HG03097 (cell line): ENCODE data around the gene TDRKH.
"Not testable (repeated sequence)": the region's sequence is repeated elsewhere in the genome, so short reads cannot be mapped to it uniquely, and the experiment has no call there.

ENCODE experiments used
- ATAC-seq: cut with Tn5 transposase; IDR thresholded peaks from one replicate; pipeline ENCODE4 v1.9.1; 2021; ENCODE audit not compliant: unreplicated experiment, low FRiP score

Gene TDRKH

GRCh38 chr1:151803915-151804314, 13.6 kb upstream of the TDRKH start:
- ATAC-seq = no peak

- ATAC-seq = no peak
Measured at GRCh38 chr1:151803164-151803563, 12.9 kb upstream of the TDRKH start.

GRCh38 chr1:151802372-151802771, 12.1 kb upstream of the TDRKH start:
- no peak for ATAC-seq

- no peak for ATAC-seq
Measured at GRCh38 chr1:151801846-151802245, 11.5 kb upstream of the TDRKH start.

- no peak for ATAC-seq
Measured at GRCh38 chr1:151801310-151801820, 11.1 kb upstream of the TDRKH start.

- ATAC-seq = no peak
Measured at GRCh38 chr1:151800830-151801229, 10.5 kb upstream of the TDRKH start.

GRCh38 chr1:151799179-151800022, 9.1 kb upstream of the TDRKH start:
- ATAC-seq = no peak

- no peak for ATAC-seq
Measured at GRCh38 chr1:151798571-151798970, 8.3 kb upstream of the TDRKH start.

GRCh38 chr1:151790940-151791651, 796 bp upstream of the TDRKH start:
- ATAC-seq = no peak

GRCh38 chr1:151787689-151788088, 2.6 kb downstream of the TDRKH start:
- ATAC-seq = no peak

- no peak for ATAC-seq
Measured at GRCh38 chr1:151783796-151784195, 6.5 kb downstream of the TDRKH start.

GRCh38 chr1:151782741-151783140, 7.6 kb downstream of the TDRKH start:
- no peak for ATAC-seq

GRCh38 chr1:151782026-151782425, 8.3 kb downstream of the TDRKH start:
- ATAC-seq = not testable (repeated sequence)

GRCh38 chr1:151780736-151781135, 9.6 kb downstream of the TDRKH start:
- ATAC-seq = not testable (repeated sequence)

- no peak for ATAC-seq
Measured at GRCh38 chr1:151779852-151780251, 10.4 kb downstream of the TDRKH start.

- no peak for ATAC-seq
Measured at GRCh38 chr1:151777317-151777716, 13.0 kb downstream of the TDRKH start.

- ATAC-seq = no peak
Measured at GRCh38 chr1:151776665-151777062, 13.6 kb downstream of the TDRKH start.

GRCh38 chr1:151775894-151776664, 14.2 kb downstream of the TDRKH start:
- ATAC-seq = no peak

GRCh38 chr1:151774256-151774922, 15.9 kb downstream of the TDRKH start:
- no peak for ATAC-seq

- ATAC-seq = no peak
Measured at GRCh38 chr1:151773702-151774101, 16.6 kb downstream of the TDRKH start.
